ENCODE measurements around the gene CYP3A5. TPM values are rescaled to one million over a fixed set of nuclear protein-coding genes. Genes with fewer than 3 reads are reported as not detected.

Gene CYP3A5
- total and polyA plus RNA-seq, 10 of the 15 experiments (the other 5 are each of a cell fraction or from before 2014, with no cell fraction given), result 0.05 to 1.3 (median 0.09) TPM; not detected in 2

DNA sequence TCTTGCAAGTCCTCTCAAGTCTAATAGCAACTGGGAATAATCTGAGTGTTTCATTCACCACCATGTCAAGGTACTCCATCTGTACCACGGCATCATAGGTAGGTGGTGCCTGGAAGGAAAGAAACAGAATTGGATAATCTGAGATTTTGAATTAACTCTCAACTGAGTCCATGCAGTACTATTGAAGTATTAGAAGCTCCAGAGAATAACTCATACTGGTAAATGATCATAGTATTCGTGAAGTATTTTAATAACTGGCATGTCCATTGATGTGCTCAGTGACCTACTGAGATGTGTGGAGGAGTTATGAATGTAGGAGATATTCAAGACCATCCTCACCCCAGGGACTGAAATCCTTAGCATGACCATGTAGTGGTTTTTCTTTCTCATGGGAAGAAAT lies 27.1 kb downstream of the CYP3A5 start:
- H3K4me2 ChIP-seq (ENCODE audit: control insufficient read depth, insufficient read depth), result no peak overlapping the region
- in situ Hi-C loops (cut with MboI), result no loop called here
- H3K36me3 ChIP-seq (ENCODE audit: control insufficient read depth in 2 of 2, insufficient read depth in 2 of 2, low read length in 1 of 2), result no peaks in the 10 kb centered on the region; a peak in 1 of 4 replicates
- no peak overlapping the region for H3K9ac ChIP-seq (ENCODE audit: control insufficient read depth, insufficient read depth, low read length)
- RAD21 ChIA-PET (ENCODE audit: unreplicated experiment), result no interaction called here
- intact Hi-C loops (cut with micrococcal nuclease; ENCODE audit: unreplicated experiment), result no loop called here
- H3K4me3 ChIP-seq, result no peak overlapping the region
- no peak for DNase-seq (ENCODE audit: low read depth, low spot score)
- CTCF ChIA-PET, result no interaction called here
- no peak for ATAC-seq
- H4K20me1 ChIP-seq (ENCODE audit: control insufficient read depth, insufficient read depth), result no peaks in the 10 kb centered on the region
- BruUV-seq (replicated peaks), result no TSS peak
- 64% methylated on average over 2 of the region's 2 CpGs for WGBS (ENCODE audit: insufficient coverage, insufficient replicate concordance, low lambda C conversion rate, missing lambda C conversion rate)
- SMC1A ChIA-PET (ENCODE audit: uncharacterized antibody, unreplicated experiment), result no interaction called here
- H3K9me3 ChIP-seq (replicated peaks; ENCODE audit: control insufficient read depth, insufficient read depth, low read length), result no peaks in the 10 kb centered on the region
- no peaks in the 10 kb centered on the region for H3K4me1 ChIP-seq (ENCODE audit: control insufficient read depth, insufficient read depth, low read length)
- H2AFZ ChIP-seq (ENCODE audit: control insufficient read depth, low read depth, low read length), result no peak overlapping the region
- H3K27ac ChIP-seq (ENCODE audit: control insufficient read depth, insufficient read depth), result no peak overlapping the region
- no peaks in the 10 kb centered on the region for H3K27me3 ChIP-seq (replicated peaks in 1 of 2; ENCODE audit: control insufficient read depth in 2 of 2, insufficient read depth in 2 of 2, low read length in 1 of 2)
- FAIRE-seq, result no peak
- POLR2A ChIA-PET, result no interaction called here
- H3K79me2 ChIP-seq (ENCODE audit: control insufficient read depth, insufficient read depth, low read length), result no peaks in the 10 kb centered on the region
- TF ChIP-seq SREBF1 (IDR thresholded peaks at IDR 0.05; ENCODE audit: low read length), result no peak
- no peak for TF ChIP-seq ZNF384 (IDR thresholded peaks at IDR 0.05; ENCODE audit: borderline replicate concordance, low read depth, low read length)
- TF ChIP-seq NR2C1 (IDR thresholded peaks at IDR 0.05), result no peak
- no peak for TF ChIP-seq RAD51 (IDR thresholded peaks at IDR 0.05)
- TF ChIP-seq CBFB (IDR thresholded peaks at IDR 0.05; ENCODE audit: low read depth), result no peak
- TF ChIP-seq BACH1 (IDR thresholded peaks at IDR 0.05; ENCODE audit: borderline replicate concordance), result no peak
- TF ChIP-seq PAX8 (IDR thresholded peaks at IDR 0.05), result no peak
- TF ChIP-seq, protein P1, sequence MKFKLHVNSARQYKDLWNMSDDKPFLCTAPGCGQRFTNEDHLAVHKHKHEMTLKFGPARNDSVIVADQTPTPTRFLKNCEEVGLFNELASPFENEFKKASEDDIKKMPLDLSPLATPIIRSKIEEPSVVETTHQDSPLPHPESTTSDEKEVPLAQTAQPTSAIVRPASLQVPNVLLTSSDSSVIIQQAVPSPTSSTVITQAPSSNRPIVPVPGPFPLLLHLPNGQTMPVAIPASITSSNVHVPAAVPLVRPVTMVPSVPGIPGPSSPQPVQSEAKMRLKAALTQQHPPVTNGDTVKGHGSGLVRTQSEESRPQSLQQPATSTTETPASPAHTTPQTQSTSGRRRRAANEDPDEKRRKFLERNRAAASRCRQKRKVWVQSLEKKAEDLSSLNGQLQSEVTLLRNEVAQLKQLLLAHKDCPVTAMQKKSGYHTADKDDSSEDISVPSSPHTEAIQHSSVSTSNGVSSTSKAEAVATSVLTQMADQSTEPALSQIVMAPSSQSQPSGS (IDR thresholded peaks at IDR 0.05; ENCODE audit: low read length), result no peak
- TF ChIP-seq EED (IDR thresholded peaks at IDR 0.05; ENCODE audit: low read depth), result no peak
- TF ChIP-seq ASH2L (IDR thresholded peaks at IDR 0.05; ENCODE audit: borderline replicate concordance, low read depth), result no peak
- TF ChIP-seq, protein P2, sequence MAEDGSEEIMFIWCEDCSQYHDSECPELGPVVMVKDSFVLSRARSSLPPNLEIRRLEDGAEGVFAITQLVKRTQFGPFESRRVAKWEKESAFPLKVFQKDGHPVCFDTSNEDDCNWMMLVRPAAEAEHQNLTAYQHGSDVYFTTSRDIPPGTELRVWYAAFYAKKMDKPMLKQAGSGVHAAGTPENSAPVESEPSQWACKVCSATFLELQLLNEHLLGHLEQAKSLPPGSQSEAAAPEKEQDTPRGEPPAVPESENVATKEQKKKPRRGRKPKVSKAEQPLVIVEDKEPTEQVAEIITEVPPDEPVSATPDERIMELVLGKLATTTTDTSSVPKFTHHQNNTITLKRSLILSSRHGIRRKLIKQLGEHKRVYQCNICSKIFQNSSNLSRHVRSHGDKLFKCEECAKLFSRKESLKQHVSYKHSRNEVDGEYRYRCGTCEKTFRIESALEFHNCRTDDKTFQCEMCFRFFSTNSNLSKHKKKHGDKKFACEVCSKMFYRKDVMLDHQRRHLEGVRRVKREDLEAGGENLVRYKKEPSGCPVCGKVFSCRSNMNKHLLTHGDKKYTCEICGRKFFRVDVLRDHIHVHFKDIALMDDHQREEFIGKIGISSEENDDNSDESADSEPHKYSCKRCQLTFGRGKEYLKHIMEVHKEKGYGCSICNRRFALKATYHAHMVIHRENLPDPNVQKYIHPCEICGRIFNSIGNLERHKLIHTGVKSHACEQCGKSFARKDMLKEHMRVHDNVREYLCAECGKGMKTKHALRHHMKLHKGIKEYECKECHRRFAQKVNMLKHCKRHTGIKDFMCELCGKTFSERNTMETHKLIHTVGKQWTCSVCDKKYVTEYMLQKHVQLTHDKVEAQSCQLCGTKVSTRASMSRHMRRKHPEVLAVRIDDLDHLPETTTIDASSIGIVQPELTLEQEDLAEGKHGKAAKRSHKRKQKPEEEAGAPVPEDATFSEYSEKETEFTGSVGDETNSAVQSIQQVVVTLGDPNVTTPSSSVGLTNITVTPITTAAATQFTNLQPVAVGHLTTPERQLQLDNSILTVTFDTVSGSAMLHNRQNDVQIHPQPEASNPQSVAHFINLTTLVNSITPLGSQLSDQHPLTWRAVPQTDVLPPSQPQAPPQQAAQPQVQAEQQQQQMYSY (CRISPR knock-in tag; IDR thresholded peaks at IDR 0.05), result no peak
- TF ChIP-seq CREB1 (IDR thresholded peaks at IDR 0.05; ENCODE audit: low read depth), result no peak
- TF ChIP-seq, protein P3, sequence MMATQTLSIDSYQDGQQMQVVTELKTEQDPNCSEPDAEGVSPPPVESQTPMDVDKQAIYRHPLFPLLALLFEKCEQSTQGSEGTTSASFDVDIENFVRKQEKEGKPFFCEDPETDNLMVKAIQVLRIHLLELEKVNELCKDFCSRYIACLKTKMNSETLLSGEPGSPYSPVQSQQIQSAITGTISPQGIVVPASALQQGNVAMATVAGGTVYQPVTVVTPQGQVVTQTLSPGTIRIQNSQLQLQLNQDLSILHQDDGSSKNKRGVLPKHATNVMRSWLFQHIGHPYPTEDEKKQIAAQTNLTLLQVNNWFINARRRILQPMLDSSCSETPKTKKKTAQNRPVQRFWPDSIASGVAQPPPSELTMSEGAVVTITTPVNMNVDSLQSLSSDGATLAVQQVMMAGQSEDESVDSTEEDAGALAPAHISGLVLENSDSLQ (IDR thresholded peaks at IDR 0.05), result no peak
- TF ChIP-seq, protein P4, sequence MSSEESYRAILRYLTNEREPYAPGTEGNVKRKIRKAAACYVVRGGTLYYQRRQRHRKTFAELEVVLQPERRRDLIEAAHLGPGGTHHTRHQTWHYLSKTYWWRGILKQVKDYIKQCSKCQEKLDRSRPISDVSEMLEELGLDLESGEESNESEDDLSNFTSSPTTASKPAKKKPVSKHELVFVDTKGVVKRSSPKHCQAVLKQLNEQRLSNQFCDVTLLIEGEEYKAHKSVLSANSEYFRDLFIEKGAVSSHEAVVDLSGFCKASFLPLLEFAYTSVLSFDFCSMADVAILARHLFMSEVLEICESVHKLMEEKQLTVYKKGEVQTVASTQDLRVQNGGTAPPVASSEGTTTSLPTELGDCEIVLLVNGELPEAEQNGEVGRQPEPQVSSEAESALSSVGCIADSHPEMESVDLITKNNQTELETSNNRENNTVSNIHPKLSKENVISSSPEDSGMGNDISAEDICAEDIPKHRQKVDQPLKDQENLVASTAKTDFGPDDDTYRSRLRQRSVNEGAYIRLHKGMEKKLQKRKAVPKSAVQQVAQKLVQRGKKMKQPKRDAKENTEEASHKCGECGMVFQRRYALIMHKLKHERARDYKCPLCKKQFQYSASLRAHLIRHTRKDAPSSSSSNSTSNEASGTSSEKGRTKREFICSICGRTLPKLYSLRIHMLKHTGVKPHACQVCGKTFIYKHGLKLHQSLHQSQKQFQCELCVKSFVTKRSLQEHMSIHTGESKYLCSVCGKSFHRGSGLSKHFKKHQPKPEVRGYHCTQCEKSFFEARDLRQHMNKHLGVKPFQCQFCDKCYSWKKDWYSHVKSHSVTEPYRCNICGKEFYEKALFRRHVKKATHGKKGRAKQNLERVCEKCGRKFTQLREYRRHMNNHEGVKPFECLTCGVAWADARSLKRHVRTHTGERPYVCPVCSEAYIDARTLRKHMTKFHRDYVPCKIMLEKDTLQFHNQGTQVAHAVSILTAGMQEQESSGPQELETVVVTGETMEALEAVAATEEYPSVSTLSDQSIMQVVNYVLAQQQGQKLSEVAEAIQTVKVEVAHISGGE (CRISPR knock-in tag; IDR thresholded peaks at IDR 0.05), result no peak
